SKM-1 (cell line): Measurements from ENCODE around the gene CCDC63.

Experiments used
- DNase-seq: peaks from one replicate; lab custom pipeline; 2025; ENCODE audit not compliant: unreplicated experiment; lab: John Stamatoyannopoulos, UW

Gene CCDC63

GRCh38 chr12:110920324-110920910 lies 73.6 kb downstream of the CCDC63 start, which contains the start of gene MYL2:
Gene MYL2 (minus strand): TSS chr12:110920579. CDS start chr12:110920529, 50 bp downstream.
- DNase-seq = no peak

- no peak for DNase-seq
Measured at GRCh38 chr12:110921262-110921661, 74.5 kb downstream of the CCDC63 start.

GRCh38 chr12:110922652-110923051 lies 75.9 kb downstream of the CCDC63 start:
- DNase-seq = no peak

DNA sequence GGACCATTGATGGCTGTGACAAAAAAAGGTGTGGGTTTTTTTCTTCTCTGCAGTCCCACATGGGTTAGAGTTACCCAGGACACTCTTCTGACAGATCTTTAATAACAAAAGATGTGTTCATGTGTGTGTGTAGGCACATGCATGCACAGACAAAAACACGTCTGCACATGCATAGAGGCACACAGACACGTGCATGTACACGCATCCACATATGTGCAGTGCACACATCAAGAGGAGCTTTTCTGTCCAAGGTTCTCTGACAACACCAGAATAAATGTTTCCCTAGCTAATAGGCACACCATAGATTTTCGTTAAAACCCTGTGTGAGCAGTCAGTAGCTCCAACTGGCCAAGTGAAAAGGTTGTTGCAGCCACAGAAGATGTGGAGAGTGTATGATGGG lies 76.4 kb downstream of the CCDC63 start:
- DNase-seq = no peak

DNA sequence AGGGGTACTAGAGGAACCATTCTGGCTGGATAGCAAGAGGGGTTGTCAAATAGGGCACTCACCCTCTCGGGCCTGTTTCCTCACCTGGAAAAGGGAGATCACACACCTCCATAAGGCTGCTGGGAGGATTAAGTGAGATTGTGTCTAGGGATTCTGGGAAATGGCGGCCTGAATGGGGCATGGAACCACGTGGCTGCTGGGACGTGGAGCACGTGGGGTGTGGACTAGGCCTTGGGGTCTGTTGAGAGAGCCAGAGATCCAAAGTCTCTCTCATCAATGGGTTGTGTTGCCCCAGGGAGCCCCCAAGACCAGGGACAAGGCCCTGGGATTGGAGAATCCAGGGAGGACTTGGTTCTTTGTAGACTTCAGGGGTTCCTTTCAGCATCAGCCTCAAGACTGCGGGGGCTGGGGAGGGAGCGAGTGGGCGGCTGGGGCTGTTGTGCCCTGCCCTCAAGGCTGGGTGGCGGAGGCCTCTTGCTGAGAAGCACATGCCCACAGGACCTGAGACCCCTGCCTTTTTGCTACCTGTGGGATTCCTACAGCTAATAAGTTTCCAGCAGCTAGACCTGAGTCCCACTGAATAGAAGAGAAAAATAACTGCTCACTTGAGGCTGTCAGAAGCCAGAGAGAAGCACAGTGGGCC lies 77.0 kb downstream of the CCDC63 start:
- no peak for DNase-seq

DNA sequence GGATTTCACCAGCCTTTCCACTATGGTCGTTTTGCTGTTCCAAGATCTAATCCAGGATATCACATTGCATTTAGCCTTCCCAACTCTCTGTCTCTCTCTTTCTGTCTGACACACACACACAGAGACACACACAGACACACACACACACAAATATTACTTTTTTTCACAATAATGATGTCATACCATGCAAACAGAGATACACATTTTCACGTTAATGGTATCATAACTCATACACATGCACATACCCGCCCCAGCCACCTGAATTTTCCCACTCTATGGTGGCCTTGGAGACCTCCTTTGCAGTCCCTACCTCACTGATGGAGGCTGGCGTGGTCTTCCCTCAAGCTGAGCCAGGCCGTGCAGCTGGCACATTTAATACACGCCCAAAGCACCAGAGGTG lies 80.8 kb downstream of the CCDC63 start:
- no peak for DNase-seq

- no peak for DNase-seq
Measured at GRCh38 chr12:110928700-110929099, 81.9 kb downstream of the CCDC63 start.

- DNase-seq = no peak
Measured at GRCh38 chr12:110929818-110930217, 83.0 kb downstream of the CCDC63 start.

GRCh38 chr12:110930348-110931314 lies 83.8 kb downstream of the CCDC63 start:
- DNase-seq = no peak

- no peak for DNase-seq
Measured at GRCh38 chr12:110931315-110931728, 84.5 kb downstream of the CCDC63 start.

- no peak for DNase-seq
Measured at GRCh38 chr12:110932046-110932445, 85.3 kb downstream of the CCDC63 start.

DNA sequence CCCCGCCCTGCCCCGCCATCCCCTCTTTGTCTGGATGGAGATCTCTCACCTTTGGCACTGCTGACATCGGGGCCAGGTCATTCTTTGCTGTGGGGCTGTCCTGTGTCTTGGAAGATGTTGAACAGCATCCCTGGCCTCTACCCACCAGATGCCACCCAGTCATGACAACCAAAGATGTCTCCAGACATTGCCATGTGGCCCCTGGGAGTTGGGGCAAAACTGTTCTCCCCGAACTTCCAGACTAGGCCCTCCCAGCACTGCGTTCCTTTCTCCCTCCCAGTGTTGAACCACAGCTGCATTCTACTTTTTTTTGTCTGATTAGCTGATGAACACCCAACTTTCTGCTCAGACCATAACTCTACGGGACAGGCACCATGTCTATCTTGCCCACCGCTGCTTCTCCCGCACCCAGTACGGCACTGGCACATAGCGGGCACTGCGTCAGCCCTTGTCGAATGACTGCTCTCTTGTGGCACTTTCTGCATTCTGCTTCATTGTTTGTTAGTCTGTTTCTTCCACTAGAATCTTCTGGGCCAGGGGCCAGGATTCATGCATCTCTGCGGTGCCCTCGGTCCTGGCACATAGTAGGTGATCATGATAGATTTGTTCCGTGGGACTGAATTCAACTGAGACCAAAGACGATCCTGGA lies 86.7 kb downstream of the CCDC63 start:
- DNase-seq = no peak

GRCh38 chr12:110934093-110934852 lies 87.5 kb downstream of the CCDC63 start:
- no peak for DNase-seq

DNA sequence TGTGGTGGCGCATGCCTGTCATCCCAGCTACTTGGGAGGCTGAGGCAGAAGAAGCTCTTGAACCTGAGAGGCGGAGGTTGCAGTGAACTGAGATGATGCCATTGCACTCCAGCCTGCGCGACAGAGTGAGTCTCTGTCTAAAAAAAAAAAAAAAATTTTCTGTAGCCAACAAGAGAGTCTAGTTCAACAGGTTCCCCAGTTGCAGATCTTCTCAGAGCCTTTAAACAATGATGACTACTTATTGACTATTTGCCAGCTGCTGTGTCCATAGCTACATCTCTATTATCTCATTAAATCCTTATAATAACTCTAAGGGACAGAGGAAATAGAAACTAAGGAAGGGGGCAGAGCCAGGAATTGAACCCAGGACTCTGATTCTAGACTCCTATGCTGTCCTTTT lies 88.8 kb downstream of the CCDC63 start:
- DNase-seq = no peak

GRCh38 chr12:110936367-110937103 lies 89.7 kb downstream of the CCDC63 start:
- DNase-seq = no peak

GRCh38 chr12:110937104-110937641 lies 90.4 kb downstream of the CCDC63 start:
- DNase-seq = peak; percentile 10

GRCh38 chr12:110940296-110940695 lies 93.5 kb downstream of the CCDC63 start:
- DNase-seq = no peak

DNA sequence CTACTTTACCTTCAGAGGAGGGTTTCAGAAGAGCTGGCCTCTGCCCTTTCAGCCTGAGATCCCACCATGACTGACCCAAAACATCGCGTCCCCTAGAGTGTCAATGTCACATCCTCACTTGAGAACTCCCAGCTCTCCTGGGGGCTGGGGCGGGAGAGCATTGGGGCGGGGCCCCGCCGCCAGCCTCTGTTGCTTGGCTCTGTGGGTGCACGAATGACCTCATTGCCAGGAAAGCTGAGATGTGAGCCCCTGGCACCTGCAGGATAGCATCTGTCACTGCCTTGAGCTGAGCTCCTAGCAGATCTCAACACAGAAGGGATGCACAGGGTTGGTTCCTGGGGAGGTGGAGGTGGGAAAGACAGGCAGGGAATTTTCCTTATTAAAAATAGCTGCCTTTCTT lies 94.1 kb downstream of the CCDC63 start:
- DNase-seq = no peak

DNA sequence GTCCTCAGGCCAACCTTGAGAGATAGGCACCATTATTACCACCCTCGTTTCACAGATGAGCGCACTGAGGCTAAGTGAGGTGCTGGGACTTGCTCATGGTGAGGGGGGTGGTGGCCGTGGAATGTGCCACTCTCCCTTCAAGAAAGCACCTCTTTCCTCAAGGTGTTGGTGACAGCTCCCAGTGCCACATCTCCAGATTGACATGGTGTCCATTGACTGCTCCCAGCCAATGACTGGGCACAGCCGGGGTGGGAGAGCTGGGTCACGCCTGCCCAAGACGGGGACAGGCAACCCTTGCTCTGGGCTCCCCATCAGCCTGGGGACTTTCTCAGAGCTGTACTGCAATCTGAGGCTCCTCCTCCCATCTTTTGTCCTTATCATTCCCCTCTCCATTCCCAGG lies 94.6 kb downstream of the CCDC63 start:
- no peak for DNase-seq

- DNase-seq = no peak
Measured at GRCh38 chr12:110943373-110943772, 96.6 kb downstream of the CCDC63 start.
